OCI-LY1 (cell line): Measurements from ENCODE around the gene ARIH1.

Experiments
- CTCF ChIP-seq: fragments of 200-600 bp; sonication (generic), shearing (Covaris generic); IDR thresholded peaks from 2 replicates; pipeline ENCODE4 v1.5.1; 2017; ENCODE audit warnings: mild to moderate bottlenecking, antibody characterized with exemption, low read length, moderate library complexity, mixed read lengths
- EZH2 ChIP-seq: fragments of 200-600 bp; sonication (generic), shearing (Covaris generic); IDR thresholded peaks from 2 replicates; pipeline ENCODE4 v1.8.0; 2017; ENCODE audit warnings: borderline replicate concordance, mixed run types, mild to moderate bottlenecking, antibody characterized with exemption, low read length, moderate library complexity, mixed read lengths

- no peak for TF ChIP-seq CTCF
- TF ChIP-seq EZH2: no peak
Measured at GRCh38 chr15:72616491-72617210, 142.5 kb downstream of the ARIH1 start.
